DMS53 (cell line): ENCODE measurements around the gene FHIP2A.
"Not testable (repeated sequence)": the region's sequence is repeated elsewhere in the genome, so short reads cannot be mapped to it uniquely, and the experiment has no call there.

Source experiments
- DNase-seq: peaks from one replicate; lab custom pipeline; 2025; lab: John Stamatoyannopoulos, UW

Gene FHIP2A, protein sequence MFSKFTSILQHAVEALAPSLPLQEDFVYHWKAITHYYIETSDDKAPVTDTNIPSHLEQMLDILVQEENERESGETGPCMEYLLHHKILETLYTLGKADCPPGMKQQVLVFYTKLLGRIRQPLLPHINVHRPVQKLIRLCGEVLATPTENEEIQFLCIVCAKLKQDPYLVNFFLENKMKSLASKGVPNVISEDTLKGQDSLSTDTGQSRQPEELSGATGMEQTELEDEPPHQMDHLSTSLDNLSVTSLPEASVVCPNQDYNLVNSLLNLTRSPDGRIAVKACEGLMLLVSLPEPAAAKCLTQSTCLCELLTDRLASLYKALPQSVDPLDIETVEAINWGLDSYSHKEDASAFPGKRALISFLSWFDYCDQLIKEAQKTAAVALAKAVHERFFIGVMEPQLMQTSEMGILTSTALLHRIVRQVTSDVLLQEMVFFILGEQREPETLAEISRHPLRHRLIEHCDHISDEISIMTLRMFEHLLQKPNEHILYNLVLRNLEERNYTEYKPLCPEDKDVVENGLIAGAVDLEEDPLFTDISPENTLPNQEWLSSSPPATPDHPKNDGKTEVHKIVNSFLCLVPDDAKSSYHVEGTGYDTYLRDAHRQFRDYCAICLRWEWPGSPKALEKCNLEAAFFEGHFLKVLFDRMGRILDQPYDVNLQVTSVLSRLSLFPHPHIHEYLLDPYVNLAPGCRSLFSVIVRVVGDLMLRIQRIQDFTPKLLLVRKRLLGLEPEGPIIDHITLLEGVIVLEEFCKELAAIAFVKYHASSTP

DNA sequence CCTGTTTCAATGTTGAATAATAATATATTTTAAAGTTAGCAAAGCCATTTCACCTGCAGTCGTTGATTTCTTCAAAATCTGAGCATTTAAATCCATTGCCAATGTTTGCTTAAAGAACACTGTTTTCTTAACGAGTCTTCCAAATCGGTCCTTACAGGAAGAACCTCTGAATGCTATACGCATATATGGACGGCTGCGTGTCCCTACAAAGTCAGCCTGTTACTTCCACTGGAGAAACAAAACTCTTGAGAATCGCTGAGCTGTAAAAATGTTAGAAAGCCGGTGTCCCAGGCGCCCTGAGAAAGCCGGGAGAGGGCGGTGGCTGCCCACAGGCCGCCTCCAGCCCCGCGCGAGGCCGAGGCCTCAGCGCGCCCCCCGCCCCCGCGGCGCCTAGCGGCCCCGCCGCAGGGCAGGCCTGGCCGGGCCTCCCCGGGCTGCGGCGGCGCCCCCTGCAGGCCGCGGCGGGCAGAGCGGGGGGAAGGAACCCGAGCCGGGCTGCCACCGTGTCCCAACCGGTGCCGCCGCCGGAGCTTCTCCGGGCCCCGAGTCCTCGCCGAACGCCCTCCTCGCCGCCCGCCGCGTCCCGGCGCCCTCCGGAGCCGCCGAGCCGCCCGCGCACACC, at the start of gene FHIP2A:
FHIP2A (plus strand) TSS at position 488 of the 622 bp plus-strand sequence. CDS start 299 bp downstream, outside the sequence.
- DNase-seq: peak; percentile 88

DNA sequence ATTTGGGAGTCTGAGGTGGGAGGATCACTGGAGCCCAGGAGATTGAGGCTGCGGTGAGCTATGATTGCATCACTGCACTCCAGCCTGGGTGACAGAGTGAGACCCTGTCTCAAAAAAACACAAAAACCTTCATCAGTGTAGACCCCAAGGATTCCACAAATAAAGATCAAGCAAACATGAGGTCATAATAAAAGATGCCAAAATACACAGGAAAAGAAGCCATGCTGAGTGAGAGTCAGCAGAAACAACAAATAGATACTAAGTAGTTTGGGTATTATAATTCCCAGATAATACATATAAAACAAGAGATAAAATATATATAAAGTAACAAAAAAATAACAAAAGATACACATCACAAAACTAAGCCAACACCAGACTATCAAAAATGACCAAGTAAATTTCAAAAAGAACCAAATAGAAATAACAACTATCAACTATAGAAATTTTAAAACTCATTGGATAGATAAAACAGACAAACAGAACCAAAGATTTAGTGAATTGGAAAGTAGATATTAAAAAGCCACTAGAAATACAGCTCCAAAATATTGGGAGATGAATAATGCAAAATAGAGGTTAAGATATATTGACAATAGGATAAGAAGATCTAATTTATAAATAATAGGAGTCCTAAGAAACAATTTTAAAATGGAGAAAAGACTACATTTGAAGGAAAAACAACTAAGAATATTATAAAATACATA, 48.9 kb upstream of the FHIP2A start:
- DNase-seq: no peak

DNA sequence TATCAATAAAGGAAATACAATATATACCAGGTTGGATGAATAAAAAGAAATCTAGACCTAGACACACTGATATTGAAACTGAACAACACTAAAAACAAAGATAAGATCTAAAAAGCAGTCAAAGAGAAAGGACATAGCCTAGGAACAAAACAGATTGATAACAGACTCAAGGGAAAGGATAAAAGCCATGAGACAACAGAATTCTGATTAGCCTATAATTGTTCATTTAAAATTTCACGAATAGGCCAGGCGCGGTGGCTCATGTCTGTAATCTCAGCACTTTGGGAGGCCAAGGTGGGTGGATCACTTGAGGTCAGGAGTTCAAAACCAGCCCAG, 48.4 kb upstream of the FHIP2A start:
- DNase-seq: no peak

DNA sequence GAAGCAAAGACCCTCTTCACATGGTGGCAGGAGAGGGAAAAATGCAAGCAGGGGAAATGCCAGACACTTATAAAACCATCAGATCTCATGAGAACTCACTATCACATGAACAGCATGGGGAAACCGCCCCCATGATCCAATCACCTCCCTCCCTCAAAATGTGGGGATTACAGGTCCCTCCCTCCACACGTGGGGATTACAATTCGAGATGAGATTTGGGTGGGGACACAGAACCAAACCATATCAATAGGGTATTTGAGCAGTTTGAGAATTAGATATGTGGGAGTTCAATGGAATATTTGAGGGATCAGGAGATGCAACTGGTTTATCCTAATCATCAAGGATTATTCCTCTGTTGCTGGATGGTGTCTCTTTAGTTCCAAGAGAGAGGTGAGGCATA, 46.5 kb upstream of the FHIP2A start:
- DNase-seq: not testable (repeated sequence)

DNA sequence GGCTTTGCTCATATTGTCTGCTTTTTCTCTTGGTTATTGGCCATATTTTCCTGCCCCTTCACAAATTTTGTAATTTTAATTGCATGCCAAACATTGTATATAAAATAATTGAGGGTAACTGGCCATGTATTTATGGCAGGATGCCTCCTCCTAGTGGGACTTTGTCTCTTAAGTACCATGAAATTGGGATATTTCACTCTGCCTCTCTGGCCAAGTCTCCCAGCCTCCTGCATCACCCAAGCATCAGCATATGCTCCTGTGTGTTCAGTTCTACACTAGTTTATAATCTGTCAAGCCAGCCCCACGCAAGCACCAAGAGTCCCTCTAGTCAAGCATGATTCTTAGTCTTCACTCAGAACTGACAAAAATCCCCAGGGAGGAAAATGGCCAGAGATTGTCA, 44.2 kb upstream of the FHIP2A start:
- DNase-seq: no peak

DNA sequence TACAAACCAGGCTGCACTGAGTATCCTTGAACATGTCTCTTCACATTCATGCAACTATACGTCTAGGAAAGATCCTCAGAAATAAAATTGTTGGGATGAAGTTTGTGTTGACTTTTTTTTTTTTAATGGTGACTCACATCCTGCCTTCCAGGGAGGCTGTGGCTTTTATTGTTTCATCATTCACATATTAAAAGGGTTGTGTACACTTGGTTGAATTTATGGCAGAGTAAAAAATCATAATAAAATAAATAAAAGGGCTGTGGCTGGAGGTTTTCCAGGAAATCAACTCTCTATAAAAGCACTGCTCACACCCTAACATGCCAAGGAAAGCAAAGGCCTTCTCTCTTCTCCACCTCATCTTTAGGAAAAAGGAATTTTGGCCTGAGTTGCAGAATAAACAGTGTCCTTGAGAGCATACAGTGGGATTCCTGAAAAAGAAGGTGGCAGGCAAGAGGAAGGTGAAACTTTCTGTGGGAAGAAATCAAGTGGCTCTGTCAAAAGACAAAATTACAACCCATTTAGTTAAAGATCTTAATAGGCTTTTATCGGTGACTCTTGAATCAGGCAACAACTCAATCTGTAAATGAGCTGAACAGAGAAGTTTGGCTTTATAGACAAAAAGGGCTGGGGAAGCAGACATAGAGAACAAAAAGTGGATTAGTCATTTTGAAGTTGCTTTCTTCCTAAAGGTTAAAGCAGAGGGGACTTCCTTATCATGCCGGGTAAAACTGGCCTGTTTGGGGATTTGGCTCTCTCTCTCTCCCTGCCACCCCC, 41.6 kb upstream of the FHIP2A start:
- peak; percentile 76 for DNase-seq

DNA sequence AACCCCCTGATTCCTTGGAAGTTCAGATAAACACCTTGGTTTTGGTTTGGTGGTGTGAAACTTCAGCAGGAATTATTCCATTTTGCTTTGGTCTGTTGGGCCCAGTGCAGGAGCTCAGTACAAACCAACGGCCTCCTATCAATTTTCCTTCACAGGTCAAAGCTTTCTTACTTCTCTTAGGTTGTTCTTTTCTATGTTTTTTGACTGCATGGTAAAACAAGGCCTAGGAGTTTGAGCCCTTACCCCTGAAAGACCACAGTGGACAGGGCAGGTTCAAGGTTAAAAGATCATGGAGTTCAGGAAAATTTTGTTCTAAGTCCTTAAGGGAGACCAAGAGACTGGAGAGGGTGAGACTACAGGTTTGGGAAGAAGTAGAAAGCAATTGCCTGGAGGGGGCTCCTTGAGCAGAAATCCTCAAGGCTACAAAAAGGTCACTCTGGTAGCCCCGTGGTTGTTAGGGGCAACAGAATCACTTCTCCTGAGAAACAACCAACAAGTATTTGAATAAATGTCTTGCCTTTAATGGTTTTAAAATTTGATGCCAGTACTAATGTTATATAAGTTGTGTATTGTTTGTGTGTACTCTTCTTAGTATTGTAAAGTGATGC, 40.9 kb upstream of the FHIP2A start:
- peak; percentile 20 for DNase-seq

DNA sequence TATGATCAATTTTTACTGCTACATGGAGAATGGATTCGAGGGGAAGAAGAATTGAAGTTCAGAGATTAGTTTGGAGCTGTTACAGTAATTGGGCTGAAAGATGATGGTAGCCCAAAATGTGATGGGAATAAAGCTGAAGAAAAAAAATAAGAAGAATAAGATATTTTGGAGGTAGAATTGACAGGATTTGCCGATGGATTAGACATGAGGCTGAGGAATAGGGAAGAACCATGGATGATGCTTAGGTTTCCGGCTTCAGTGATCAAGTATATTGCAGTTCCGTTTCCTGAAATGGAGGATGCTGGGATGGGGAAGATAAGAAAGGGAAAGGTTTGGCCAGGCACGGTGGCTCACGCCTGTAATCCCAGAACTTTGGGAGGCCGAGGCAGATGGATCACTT, 38.9 kb upstream of the FHIP2A start:
- no peak for DNase-seq

DNA sequence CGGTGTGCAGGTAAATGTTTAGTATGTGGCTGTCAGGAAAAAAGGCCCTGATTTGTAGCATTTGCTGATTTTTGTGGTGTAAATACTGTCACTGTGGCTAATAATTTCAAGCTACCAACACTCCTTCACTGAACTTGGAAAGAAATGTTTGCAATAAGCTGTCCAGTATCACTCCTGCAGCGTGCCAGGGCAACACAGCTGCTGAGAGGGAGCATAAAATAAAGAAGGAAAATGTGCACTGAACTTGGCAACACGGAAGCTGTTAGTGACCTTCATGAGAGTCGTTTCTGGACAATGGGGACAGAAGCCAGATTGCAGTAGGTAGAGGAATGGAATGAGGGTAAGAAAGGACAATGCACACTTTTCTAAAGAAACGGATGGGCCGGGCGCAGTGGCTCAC, 37.9 kb upstream of the FHIP2A start:
- no peak for DNase-seq

DNA sequence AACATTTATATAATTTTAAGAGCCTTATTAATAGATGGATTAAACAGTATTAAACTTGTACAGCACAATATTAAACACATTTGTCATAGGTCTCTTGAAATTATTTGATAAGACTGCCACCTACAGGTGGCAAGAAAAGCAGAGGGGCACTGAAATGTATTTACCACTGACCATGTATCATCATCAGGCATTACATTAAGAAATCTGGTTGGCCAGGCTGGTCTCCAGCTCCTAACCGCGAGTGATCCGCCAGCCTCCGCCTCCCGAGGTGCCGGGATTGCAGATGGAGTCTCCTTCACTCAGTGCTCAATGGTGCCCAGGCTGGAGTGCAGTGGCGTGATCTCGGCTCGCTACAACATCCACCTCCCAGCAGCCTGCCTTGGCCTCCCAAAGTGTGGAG, 35.1 kb upstream of the FHIP2A start:
- DNase-seq: peak; percentile 83

DNA sequence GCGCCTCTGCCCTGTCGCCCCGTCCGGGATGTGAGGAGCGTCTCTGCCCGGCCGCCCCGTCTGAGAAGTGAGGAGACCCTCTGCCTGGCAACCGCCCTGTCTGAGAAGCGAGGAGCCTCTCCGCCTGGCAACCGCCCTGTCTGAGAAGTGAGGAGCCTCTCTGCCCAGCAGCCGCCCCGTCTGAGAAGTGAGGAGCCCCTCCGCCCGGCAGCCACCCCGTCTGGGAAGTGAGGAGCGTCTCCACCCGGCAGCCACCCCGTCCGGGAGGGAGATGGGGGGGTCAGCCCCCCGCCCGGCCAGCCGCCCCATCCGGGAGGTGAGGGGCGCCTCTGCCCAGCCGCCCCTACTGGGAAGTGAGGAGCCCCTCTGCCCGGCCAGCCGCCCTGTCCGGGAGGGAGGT, 34.4 kb upstream of the FHIP2A start:
- DNase-seq: not testable (repeated sequence)

DNA sequence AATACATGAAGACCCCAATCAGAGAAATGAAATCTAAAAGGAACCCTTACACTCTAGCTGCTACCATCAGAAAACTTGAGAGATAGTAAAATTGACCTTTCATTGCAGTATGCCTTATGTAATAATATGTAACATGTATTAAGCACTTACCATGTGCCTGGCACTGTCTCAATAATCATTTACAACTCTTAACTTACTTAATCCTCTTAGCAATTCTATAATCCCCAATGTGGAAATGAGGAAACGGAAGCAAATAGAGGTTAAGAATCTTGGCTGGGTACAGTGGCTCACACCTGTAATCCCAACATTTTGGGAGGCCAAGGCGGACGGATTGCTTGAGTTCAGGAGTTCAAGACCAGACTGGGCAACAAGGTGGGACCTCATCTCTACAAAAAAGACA, 29.8 kb upstream of the FHIP2A start:
- no peak for DNase-seq

DNA sequence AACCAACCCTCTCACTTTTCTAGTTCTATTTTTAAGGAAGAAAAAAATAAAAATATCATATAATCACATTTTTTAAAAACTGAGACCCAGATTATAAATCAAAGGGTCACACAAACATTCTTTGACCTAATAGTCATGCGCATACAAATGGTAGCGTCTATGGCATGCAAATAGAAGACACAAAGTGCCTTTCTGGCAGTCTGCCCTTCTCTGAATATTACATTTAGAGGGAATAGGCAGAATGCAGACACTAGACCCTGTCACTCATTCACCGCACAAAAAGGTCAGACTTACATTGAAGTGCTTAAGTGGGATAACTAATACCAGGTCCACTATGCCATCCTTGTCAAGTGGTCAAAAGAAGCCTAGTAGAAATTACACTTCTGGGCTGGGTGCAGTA, 26.5 kb upstream of the FHIP2A start:
- DNase-seq: no peak

DNA sequence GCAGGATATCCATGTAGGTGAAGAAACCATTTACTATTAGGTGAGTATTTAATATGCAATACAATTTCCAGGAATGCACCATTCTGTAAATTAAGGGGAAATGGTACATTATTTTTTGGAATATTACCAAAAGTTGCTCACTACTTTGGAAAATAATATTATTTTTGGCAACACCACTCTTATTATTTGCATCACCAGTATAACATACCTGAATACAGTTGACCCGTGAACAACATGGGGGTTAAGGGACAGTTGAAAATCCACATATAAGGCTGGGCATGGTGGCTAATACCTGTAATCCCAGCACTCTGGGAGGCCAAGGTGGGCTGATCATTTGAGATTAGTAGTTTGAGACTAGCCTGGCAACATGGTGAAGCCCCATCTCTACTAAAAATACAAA, 21.2 kb upstream of the FHIP2A start:
- no peak for DNase-seq

DNA sequence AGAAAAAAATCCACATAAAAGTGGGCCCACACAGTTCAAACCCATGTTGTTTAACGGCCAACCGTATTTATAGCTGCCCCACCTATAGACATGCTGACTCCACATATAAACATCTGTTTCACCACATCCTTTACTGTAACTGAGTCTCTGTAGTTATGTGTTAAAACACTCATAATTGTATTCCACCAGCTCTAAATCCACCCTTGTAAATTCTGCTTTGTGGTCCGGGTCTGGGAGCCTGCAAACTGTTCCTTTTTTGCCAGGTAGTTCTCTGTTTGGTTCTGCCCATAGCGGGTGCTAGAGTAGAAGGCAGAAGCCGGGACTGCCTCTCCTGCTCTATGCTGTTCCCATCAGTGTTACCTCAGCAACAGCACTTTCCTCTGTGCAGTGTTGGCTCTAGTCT, 20.2 kb upstream of the FHIP2A start:
- no peak for DNase-seq

DNA sequence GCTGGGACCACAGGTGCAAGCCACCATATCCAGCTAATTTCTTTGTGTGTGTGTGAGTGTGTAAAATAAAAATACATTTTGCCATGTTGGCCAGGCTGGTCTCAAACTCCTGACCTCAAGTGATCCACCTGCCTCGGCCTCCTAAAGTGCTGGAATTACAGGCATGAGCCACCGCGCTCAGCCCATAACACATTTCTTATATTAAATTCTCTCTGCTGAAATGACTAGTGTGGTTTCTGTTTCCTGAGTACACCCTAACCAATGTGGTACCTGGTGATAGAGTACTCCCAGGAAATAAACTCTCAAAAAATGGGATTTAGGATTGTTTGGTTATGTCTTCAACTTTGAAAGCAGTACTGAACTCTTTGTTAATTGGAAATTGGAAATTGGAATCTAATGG, 19.4 kb upstream of the FHIP2A start:
- DNase-seq: no peak

DNA sequence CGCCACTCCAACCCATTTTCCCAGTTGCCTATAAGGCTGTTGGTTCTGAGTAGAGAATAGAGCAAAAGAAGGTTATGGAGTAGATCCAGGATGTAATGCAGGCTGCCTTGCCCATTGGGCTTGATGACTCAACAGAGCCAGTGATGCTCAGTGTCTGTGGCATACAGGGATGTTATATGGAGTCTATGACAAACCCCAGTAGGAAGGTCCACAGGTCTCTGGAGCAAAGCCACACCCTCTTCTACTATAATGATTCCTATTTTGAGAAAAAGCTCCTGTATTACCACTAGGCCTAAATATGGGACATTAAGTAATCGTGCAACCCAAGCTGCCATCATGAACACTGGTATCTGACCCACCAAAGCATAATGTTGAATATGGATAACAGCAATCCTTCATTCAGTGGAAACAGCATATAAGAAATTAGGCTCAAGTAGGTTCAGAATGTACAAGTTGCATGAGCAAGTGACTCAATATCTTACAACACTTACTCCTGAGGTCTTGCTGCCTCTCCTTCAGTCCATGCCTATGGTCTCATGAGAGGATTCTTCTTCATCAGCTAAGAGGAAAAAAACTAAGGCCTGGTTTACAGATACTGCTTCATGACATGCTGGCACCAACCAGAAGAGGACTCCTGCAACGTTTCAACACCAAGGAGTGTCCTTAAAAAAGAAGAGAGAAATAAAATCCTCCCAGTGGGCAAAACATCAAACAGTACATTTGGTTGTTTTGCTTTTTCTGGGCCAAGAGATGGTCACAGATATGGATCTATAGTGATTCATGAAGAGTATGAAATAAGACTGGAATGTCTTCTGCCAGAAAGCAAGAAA, 14.8 kb upstream of the FHIP2A start:
- DNase-seq: no peak

DNA sequence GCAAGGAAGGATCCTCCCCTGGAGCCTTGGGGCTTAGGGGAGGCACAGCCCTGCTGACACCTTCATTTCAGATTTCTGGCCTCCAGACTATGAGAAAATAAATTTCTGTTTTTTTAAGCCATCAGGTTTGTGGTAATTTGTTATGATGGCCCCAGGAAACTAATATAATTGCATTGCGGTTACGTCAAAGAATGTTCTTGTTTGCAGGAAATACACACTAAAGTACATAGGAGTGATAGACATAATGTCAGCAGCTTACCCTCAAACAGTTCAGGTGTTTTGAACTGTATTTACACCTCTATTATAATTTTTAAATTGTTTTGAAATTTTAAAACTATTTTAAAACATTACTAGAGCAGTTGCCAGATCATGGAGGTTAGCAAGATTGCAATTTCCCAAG, 12.6 kb upstream of the FHIP2A start:
- no peak for DNase-seq

DNA sequence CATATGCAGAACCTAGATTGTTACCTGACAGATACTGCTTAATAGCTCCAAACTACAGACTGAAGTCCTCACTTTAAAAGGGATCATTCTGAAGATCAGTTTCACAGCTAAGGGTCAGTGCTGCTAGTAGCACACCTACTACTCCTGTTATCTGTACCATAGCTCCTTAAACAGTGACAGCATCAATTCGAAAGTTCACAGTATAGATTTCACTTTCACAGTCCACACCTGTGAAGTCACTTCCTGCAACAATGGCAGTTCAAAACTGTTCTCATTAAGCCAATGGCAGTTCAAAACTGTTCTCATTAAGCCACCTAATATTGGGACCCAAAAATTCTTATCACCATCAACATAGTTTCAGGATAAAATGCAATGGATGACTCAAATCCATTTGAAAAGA, 10.7 kb upstream of the FHIP2A start:
- no peak for DNase-seq

DNA sequence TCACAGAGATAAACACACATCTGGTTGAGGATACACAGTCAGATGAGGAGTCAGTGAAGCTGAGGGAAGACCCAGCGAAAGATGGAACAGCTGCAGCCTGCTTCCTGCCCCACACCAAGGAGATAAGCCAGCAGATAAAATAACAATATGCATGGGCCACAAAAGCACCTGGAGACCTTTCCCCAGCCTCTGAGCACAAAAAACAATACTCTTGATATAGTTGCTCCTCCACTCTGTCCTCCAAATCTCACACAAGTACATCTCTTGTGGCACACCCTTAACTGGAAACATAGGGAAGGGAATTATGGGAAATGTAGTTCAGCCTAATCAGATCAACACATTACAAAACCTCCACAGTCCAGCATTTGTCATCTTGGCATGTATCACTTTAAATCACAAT, 9.7 kb upstream of the FHIP2A start:
- no peak for DNase-seq
